ENCODE measurements around the gene ACOXL. TPM values are rescaled to one million over a fixed set of nuclear protein-coding genes. Genes with fewer than 3 reads are reported as not detected.

The ACOXL gene
- total and polyA plus RNA-seq, 2 donors (not counting 3 experiments of a cell fraction or from before 2014, with no cell fraction given) = not detected

DNA sequence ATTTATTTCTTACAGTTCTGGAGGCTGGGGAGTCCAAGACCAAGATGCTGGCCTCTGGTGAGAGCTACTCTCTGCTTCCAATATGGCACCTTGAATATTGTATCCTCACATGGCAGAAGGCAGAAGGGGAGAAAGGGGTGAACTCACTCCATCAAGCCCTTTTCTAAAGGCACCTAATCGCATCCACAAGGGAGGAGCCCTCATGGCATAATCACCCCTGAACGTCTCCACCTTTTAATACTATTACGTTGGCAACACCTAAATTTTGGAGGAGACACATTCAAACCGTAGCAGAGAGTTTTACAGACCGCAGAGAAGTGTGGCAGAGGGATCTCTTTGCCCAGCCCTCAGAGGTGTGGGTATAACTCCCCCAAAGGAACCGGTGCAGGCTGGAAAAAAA, 245.8 kb downstream of the ACOXL start:
- CTCF ChIA-PET = no interaction called here
- dilution Hi-C loops (cut with MboI; ENCODE audit: extremely low pct_ligation_motif_present, low sequenced_read_pairs) = no loop called here
- peaks cover 6 to 16% of the 10 kb centered on the region in 2 experiments for H3K27me3 ChIP-seq (ENCODE audit: control insufficient read depth in 2 of 2, insufficient read depth in 2 of 2, low read length in 2 of 2)
- H3K9me3 ChIP-seq (replicated peaks; ENCODE audit: control insufficient read depth, insufficient read depth, low read length) = no peaks in the 10 kb centered on the region
- no peaks in the 10 kb centered on the region for H4K20me1 ChIP-seq (replicated peaks; ENCODE audit: control insufficient read depth, extremely low read depth, insufficient read depth, low read length)
- H3K27ac ChIP-seq (ENCODE audit: insufficient read depth, low read depth, low read length) = no peak overlapping the region
- intact Hi-C loops (cut with micrococcal nuclease) = no loop called here
- H3K36me3 ChIP-seq (ENCODE audit: control insufficient read depth in 2 of 2, extremely low read depth in 1 of 2, insufficient read depth in 2 of 2, low read length in 2 of 2) = no peaks in the 10 kb centered on the region
- no peak overlapping the region for H3K4me2 ChIP-seq (ENCODE audit: insufficient read depth, low read length)
- FAIRE-seq = no peak
- no peak for DNase-seq (ENCODE audit: low read depth, low spot score)
- H3K79me2 ChIP-seq (ENCODE audit: control insufficient read depth, insufficient read depth, low read length) = no peaks in the 10 kb centered on the region
- no peak overlapping the region for H2AFZ ChIP-seq (ENCODE audit: low read depth, low read length)
- POLR2A ChIA-PET = no interaction called here
- H3K9me1 ChIP-seq (replicated peaks; ENCODE audit: control insufficient read depth, extremely low read depth, insufficient read depth, low read length) = no peaks in the 10 kb centered on the region
- TF ChIP-seq POLR2AphosphoS5 (IDR thresholded peaks at IDR 0.05; ENCODE audit: insufficient read depth, low read depth, low read length) (no peak), FOS (IDR thresholded peaks at IDR 0.05; ENCODE audit: borderline replicate concordance, insufficient read depth, low read length) (no peak), EZH2 (IDR thresholded peaks at IDR 0.05; ENCODE audit: borderline replicate concordance, low read depth, low read length, severe bottlenecking) (no peak), GATA2 (IDR thresholded peaks at IDR 0.05; ENCODE audit: insufficient read depth, insufficient read length, low read depth, low read length) (no peak), JUN (IDR thresholded peaks at IDR 0.05; ENCODE audit: borderline replicate concordance, insufficient read depth, insufficient read length, low read depth) (no peak), MYC (IDR thresholded peaks at IDR 0.05; ENCODE audit: low read depth, low read length) (no peak), POLR2A (IDR thresholded peaks at IDR 0.05; ENCODE audit: low read depth, low read length) (no peak)
- TF ChIP-seq, protein P1, sequence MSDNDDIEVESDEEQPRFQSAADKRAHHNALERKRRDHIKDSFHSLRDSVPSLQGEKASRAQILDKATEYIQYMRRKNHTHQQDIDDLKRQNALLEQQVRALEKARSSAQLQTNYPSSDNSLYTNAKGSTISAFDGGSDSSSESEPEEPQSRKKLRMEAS (IDR thresholded peaks at IDR 0.05; ENCODE audit: insufficient read depth, insufficient read length) = no peak
- TF ChIP-seq, protein P2, sequence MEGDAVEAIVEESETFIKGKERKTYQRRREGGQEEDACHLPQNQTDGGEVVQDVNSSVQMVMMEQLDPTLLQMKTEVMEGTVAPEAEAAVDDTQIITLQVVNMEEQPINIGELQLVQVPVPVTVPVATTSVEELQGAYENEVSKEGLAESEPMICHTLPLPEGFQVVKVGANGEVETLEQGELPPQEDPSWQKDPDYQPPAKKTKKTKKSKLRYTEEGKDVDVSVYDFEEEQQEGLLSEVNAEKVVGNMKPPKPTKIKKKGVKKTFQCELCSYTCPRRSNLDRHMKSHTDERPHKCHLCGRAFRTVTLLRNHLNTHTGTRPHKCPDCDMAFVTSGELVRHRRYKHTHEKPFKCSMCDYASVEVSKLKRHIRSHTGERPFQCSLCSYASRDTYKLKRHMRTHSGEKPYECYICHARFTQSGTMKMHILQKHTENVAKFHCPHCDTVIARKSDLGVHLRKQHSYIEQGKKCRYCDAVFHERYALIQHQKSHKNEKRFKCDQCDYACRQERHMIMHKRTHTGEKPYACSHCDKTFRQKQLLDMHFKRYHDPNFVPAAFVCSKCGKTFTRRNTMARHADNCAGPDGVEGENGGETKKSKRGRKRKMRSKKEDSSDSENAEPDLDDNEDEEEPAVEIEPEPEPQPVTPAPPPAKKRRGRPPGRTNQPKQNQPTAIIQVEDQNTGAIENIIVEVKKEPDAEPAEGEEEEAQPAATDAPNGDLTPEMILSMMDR (IDR thresholded peaks at IDR 0.05; ENCODE audit: extremely low read depth in 1 of 2, insufficient read depth in 1 of 2, low read depth in 1 of 2, low read length in 2 of 2) = no peak
- no peak overlapping the region for H3K4me3 ChIP-seq (replicated peaks in 1 of 3; ENCODE audit: insufficient read depth in 1 of 3, low read depth in 1 of 3, low read length in 3 of 3)
- no peaks in the 10 kb centered on the region for H3K4me1 ChIP-seq (ENCODE audit: control insufficient read depth, extremely low read depth, insufficient read depth, low read length)
- H3K9ac ChIP-seq (replicated peaks; ENCODE audit: extremely low read depth, insufficient read depth, low read length) = no peak overlapping the region
- BruUV-seq (replicated peaks) = no TSS peak
